GM19452 (cell line): ENCODE results near the gene CDC6.

ENCODE experiments used
- ATAC-seq: cut with Tn5 transposase; IDR thresholded peaks from one replicate; pipeline ENCODE4 v1.9.1; 2021; ENCODE audit not compliant: unreplicated experiment

CDC6 gene

DNA sequence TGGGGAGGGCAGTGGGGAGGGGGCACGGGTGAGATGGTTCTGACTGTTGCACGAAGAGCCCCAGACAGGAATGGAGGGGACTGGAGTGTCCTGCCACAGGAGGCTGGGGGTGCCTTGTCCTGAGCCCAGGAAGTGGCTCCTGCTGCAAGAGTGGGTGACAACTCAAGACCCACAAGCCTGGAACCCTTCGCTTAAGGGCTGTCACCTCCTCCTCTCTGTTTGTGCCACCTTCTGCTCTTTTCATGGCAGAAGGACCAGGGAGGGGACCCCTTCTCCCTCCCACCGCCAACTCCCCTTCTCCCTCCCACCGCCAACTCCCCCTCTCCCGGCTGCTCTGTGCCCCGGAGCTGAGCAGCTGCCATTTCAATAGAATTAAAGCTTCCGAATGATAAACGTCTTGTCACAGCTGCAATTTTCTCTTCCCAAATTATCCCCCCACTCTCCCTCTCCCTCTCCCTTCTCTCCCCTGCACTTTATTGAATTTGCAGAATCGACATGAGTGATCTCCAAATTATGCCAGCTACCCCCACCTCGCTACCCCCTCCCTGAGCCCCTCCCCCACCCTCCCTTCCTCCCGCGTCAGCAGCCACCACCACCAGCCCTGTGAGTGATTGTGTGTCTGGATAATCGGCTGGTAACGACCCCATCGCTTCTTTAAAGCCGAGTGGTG is 63.1 kb downstream of the CDC6 start:
- no peak for ATAC-seq

DNA sequence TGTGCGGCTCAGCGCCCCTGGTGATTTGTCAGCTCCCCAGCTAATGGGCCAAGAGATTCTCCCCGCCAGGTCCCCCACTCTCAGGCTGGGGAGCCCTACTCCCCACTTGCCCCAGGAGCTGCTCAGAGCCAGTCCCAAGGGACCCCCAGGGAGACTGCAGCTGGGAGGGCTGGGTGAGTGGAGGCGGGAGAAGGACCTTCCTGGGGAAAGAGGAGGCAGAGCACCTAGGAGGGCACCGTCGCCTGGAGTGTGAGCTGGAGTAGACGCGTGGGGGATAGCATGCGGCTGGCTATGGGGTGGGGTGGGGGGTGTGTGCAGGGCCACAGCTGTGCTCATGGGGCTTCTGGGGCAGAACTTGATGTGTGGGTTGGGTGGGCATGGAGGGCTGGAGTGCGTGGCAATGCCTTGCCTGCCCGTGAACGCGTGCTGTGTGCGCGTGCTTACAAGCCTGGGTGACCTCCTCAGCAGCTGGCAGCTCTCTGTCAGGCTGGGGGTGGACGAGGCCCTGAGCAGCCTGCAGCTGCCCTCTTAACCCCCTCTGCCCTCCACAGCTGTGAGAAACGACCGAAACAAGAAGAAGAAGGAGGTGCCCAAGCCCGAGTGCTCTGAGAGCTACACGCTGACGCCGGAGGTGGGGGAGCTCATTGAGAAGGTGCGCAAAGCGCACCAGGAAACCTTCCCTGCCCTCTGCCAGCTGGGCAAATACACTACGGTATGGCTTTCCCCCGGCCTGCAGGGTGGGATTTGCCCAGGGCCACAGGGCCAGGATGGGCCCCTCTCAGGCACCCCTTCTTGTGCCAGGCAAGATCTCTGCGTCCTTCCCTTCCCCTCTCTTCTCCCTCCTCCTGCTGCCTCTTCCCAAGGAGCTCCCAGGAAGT is 63.9 kb downstream of the CDC6 start:
- no peak for ATAC-seq

DNA sequence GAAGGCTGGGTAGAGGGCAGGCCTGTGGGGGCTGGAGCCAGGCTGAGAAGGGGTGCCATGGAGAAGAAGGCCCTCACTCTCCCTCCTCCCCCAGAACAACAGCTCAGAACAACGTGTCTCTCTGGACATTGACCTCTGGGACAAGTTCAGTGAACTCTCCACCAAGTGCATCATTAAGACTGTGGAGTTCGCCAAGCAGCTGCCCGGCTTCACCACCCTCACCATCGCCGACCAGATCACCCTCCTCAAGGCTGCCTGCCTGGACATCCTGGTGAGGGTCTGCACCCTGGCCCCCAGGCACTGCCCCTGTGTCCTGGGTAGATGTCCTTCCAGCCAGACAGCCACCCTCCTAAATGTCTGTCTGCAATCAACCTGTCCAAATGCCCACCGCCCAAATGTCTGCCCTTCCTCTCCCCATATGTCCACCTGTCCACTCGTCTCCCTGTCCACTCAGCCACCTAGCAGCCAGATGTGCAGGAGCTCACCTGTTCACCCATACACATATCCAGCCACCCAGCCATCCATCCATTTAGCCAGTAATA is 64.6 kb downstream of the CDC6 start:
- ATAC-seq, result no peak

DNA sequence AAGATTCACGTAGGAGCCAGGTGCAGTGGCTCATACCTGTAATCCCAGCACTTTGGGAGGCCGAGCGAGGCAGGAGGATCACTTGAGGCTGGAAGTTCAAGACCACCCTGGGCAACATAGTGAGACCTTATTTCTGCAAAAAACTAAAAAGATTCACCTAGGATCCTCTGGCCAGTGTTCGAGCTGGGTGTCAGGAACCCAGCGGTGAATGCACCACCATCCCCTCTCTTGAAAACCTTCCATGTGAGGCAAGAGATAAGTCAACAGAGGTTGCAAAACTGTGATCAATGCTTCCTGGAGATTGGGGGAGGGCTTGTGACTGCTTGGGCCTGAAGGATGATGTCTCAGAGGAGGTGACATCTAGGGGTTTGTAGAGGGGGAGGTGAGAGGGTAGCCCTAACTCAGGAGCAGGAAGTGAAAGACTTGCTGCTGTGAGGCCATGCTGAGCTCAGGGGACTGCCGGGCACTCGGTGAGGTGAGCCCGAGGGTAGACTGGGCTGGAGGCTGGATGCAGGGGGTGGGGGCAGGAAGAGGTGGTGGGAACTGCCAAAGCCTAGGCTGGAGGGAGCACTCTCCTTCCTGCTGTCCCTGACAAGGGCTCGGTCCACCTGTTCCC is 65.2 kb downstream of the CDC6 start:
- no peak for ATAC-seq
